Naive B cell (primary cell): ENCODE data around the gene DPM1. TPM values are rescaled to one million over a fixed set of nuclear protein-coding genes. Genes with fewer than 3 reads are reported as not detected.

ENCODE experiments used
- ATAC-seq, 2 donors: fragments of 150-1000 bp; cut with Tn5 transposase; 2 replicates each; pipeline ENCODE4 v1.10.0; 2021; ENCODE audit warnings: low read depth in 2 of 2, mild to moderate bottlenecking in 2 of 2, moderate library complexity in 2 of 2
- DNase-seq: peaks from one replicate; pipeline ENCODE4 v3.0.0; 2022
- H3K27ac Mint-ChIP-seq, 6 donors: one replicate each; pipeline ENCODE4 v1.8.0; 2020 to 2022; ENCODE audit warnings: mild to moderate bottlenecking in 6 of 6, mixed read lengths in 6 of 6, moderate library complexity in 5 of 6, inconsistent platforms in 2 of 6
- H3K27me3 Mint-ChIP-seq, 3 donors: one replicate each; pipeline ENCODE4 v1.8.0; 2021 to 2022; ENCODE audit warnings: mixed read lengths in 3 of 3, mild to moderate bottlenecking in 1 of 3
- H3K36me3 Mint-ChIP-seq, 2 donors: one replicate each; pipeline ENCODE4 v1.8.0; 2020 to 2022; ENCODE audit warnings: mixed read lengths in 2 of 2, inconsistent platforms in 1 of 2, mild to moderate bottlenecking in 1 of 2
- H3K4me1 Mint-ChIP-seq, 3 donors: one replicate each; pipeline ENCODE4 v1.8.0; 2020 to 2022; ENCODE audit warnings: mixed read lengths in 3 of 3, inconsistent platforms in 1 of 3, mild to moderate bottlenecking in 1 of 3, moderate library complexity in 1 of 3
- H3K4me3 Mint-ChIP-seq, 8 donors: one replicate each; pipeline ENCODE4 v1.8.0; 2020 to 2022; ENCODE audit warnings: mild to moderate bottlenecking in 8 of 8, mixed read lengths in 8 of 8, moderate library complexity in 8 of 8, inconsistent platforms in 2 of 8
- H3K9me3 Mint-ChIP-seq, 7 donors: one replicate each; pipeline ENCODE4 v1.8.0; 2020 to 2022; ENCODE audit warnings: mixed read lengths in 7 of 7, mild to moderate bottlenecking in 5 of 7, inconsistent platforms in 2 of 7, moderate library complexity in 1 of 7
- polyA plus RNA-seq, 6 donors: library from polyadenylated mRNA; unstranded; fragments of 300-500 nt; fragmentation: Illumina TruSeq; gene quantifications; one replicate each; pipeline ENCODE4 v1.2.3, GENCODE V29; 2021; ENCODE audit warnings: low read depth in 6 of 6

The DPM1 gene
- 10 to 100 TPM; 57.0 to 86.2 (median 71.5) TPM for polyA plus RNA-seq

- Mint-ChIP-seq H3K4me3 (peak within 1 kb of the TSS; percentile 95 to 99 (median 98)), H3K27me3 (no peaks in the 10 kb centered on the region), H3K27ac (peak within 1 kb of the TSS; percentile 99 to 100 (median 100)), H3K9me3 (no peaks in the 10 kb centered on the region), H3K36me3 (peaks cover 0 to 4% of the 10 kb centered on the region in 2 donors), H3K4me1 (peaks cover 22 to 65% (median 40%) of the 10 kb centered on the region in 3 donors)
- DNase-seq (no peak), ATAC-seq (peak; percentile 80 to 81)
Measured at GRCh38 chr20:50957798-50958614, at the start of gene DPM1. Gene DPM1, minus strand, starts transcription at chr20:50958532. Its CDS starts 9 bp downstream, at chr20:50958523.

GRCh38 chr20:51005214-51005613 is 46.9 kb upstream of the DPM1 start:
- DNase-seq (no peak), ATAC-seq (no peak)
- Mint-ChIP-seq H3K27ac (no peak overlapping the region), H3K9me3 (no peaks in the 10 kb centered on the region), H3K4me3 (no peak overlapping the region), H3K36me3 (peaks cover 9 to 11% of the 10 kb centered on the region in 2 donors), H3K4me1 (peaks cover 0 to 9% (median 0%) of the 10 kb centered on the region in 3 donors), H3K27me3 (peaks cover 5 to 34% (median 29%) of the 10 kb centered on the region in 3 donors)

DNA sequence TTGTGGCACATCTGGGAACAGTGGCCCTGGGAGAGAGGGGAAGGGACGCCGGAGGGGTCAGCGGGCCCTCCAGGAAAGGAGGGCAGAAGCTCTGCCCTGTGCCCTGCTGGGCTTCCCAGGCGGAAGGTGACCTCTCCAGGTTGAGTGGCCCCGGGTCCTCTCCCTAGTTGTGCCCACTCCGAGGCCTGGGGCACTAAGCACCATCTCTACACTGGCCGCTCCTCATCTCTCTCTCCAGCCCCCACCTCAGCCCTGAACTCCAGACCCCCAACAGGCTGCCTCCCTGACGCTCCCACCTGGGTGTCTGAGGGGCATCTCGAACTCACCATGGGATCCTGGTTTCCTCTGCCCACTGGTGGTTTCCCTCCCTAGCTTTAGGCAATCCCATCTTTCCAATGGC is 46.4 kb upstream of the DPM1 start:
- Mint-ChIP-seq H3K36me3 (peaks cover 9 to 14% of the 10 kb centered on the region in 2 donors), H3K27ac (peak overlapping the region in 1 of 6 donors; percentile 30), H3K4me1 (peaks cover 0 to 7% (median 0%) of the 10 kb centered on the region in 3 donors), H3K27me3 (peaks cover 5 to 36% (median 33%) of the 10 kb centered on the region in 3 donors), H3K9me3 (no peaks in the 10 kb centered on the region), H3K4me3 (peak overlapping the region in 1 of 8 donors; percentile 66)
- DNase-seq (no peak), ATAC-seq (no peak)

DNA sequence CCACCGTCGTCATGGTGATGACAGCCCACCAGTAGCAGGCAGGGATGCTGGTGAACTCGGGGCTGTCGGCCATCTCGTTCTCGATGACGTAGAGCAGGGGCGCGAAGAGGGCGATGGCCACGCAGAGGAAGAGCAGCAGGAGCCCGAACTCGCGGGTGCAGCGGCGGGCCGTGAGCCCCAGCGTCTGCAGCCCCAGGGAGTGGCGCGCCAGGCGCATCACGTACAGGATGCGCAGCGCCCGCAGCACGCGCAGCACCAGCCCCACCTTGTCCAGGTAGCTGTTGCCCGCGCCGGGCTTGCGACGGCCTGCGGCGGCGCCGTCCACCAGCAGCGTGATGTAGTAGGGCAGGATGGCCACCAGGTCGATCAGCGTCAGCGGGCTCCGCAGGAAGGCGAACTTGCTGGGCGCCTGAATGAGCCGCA is 46.0 kb upstream of the DPM1 start:
- Mint-ChIP-seq H3K36me3 (peaks cover 9 to 14% of the 10 kb centered on the region in 2 donors), H3K9me3 (no peaks in the 10 kb centered on the region), H3K27me3 (peaks cover 5 to 40% (median 38%) of the 10 kb centered on the region in 3 donors), H3K4me1 (peaks cover 0 to 9% (median 0%) of the 10 kb centered on the region in 3 donors), H3K4me3 (no peak overlapping the region), H3K27ac (peak overlapping the region in 1 of 6 donors; percentile 72)
- ATAC-seq (no peak), DNase-seq (no peak)

GRCh38 chr20:51003753-51004152 is 45.4 kb upstream of the DPM1 start:
- Mint-ChIP-seq H3K4me1 (peaks cover 0 to 10% (median 0%) of the 10 kb centered on the region in 3 donors), H3K4me3 (no peak overlapping the region), H3K27me3 (peaks cover 5 to 46% (median 44%) of the 10 kb centered on the region in 3 donors), H3K36me3 (peaks cover 3 to 14% of the 10 kb centered on the region in 2 donors), H3K9me3 (no peaks in the 10 kb centered on the region), H3K27ac (no peak overlapping the region)
- DNase-seq, result no peak
- no peak for ATAC-seq

DNA sequence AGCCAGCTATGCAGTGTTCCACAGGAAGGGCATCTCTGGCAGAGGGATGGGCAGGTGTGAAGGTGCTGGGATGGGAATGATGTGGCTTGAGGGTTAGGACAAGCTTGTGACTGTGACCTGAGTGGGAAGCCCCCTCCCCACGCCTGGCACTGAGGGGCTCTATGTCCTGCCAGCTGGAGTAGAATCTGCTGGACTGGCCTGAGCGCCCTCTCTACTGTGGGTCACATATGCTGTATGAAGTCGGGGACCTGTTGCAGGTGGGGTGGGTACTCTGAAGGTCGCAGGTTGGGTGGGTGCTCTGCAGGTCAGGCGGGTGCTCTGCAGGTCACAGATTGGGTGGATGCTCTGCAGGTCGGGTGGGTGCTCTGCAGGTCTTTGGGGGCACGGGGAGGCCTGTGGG is 44.3 kb upstream of the DPM1 start:
- H3K9me3 Mint-ChIP-seq, result no peaks in the 10 kb centered on the region
- H3K4me3 Mint-ChIP-seq, result no peak overlapping the region
- H3K27ac Mint-ChIP-seq, result peak overlapping the region in 1 of 6 donors; percentile 89
- H3K4me1 Mint-ChIP-seq, result peaks cover 0 to 10% (median 0%) of the 10 kb centered on the region in 3 donors
- DNase-seq (no peak), ATAC-seq (no peak)
- peaks cover 5 to 49% (median 48%) of the 10 kb centered on the region in 3 donors for H3K27me3 Mint-ChIP-seq
- peaks cover 0 to 14% of the 10 kb centered on the region in 2 donors for H3K36me3 Mint-ChIP-seq

GRCh38 chr20:51001430-51002265 is 43.3 kb upstream of the DPM1 start:
- Mint-ChIP-seq H3K27me3 (peaks cover 5 to 49% (median 48%) of the 10 kb centered on the region in 3 donors), H3K4me3 (no peak overlapping the region), H3K9me3 (no peaks in the 10 kb centered on the region), H3K27ac (peak overlapping the region in 2 of 6 donors; percentile 60 to 75), H3K4me1 (peaks cover 0 to 10% (median 0%) of the 10 kb centered on the region in 3 donors), H3K36me3 (peaks cover 0 to 14% of the 10 kb centered on the region in 2 donors)
- ATAC-seq (no peak), DNase-seq (no peak)

DNA sequence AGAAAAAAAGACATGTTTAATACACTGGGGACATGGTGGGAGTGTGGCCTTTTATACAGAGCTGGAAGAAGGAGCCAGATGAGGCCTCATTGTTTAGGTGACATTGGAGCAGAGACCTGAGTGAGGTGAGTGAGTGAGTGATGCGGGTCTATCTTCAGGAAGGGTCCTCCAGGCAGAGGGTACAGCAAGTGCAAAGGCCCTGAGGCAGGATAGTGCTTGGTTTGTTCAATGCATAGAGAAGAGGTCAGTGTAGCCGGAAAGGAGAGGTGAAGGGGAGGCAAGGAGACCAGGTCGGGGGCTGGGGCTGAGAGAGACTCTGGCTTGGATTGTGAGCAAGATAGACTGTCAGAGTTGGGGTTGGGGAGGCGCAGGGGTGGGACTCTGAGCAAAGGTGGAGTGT is 41.0 kb upstream of the DPM1 start:
- peaks cover 5 to 39% (median 29%) of the 10 kb centered on the region in 3 donors for H3K27me3 Mint-ChIP-seq
- H3K36me3 Mint-ChIP-seq, result peaks cover 0 to 7% of the 10 kb centered on the region in 2 donors
- H3K27ac Mint-ChIP-seq, result peak overlapping the region in 2 of 6 donors; percentile 55 to 91
- DNase-seq (no peak), ATAC-seq (no peak)
- H3K4me3 Mint-ChIP-seq, result no peak overlapping the region
- peaks cover 0 to 17% (median 0%) of the 10 kb centered on the region in 3 donors for H3K4me1 Mint-ChIP-seq
- no peaks in the 10 kb centered on the region for H3K9me3 Mint-ChIP-seq

GRCh38 chr20:50996901-50997865 is 38.9 kb upstream of the DPM1 start:
- Mint-ChIP-seq H3K36me3 (peaks cover 0 to 7% of the 10 kb centered on the region in 2 donors), H3K27me3 (peaks cover under 1 to 33% (median 24%) of the 10 kb centered on the region in 3 donors), H3K9me3 (peaks cover 0 to 2% (median 0%) of the 10 kb centered on the region in 7 donors), H3K4me1 (peaks cover 4 to 31% (median 6%) of the 10 kb centered on the region in 3 donors), H3K4me3 (no peak overlapping the region), H3K27ac (no peak overlapping the region)
- DNase-seq (no peak), ATAC-seq (no peak)

GRCh38 chr20:50995506-50995905 is 37.2 kb upstream of the DPM1 start:
- ATAC-seq (no peak), DNase-seq (no peak)
- H3K9me3 Mint-ChIP-seq, result peaks cover 0 to 2% (median 0%) of the 10 kb centered on the region in 7 donors
- no peak overlapping the region for H3K4me3 Mint-ChIP-seq
- H3K36me3 Mint-ChIP-seq, result peaks cover 0 to 6% of the 10 kb centered on the region in 2 donors
- H3K27me3 Mint-ChIP-seq, result peaks cover 0 to 22% (median 18%) of the 10 kb centered on the region in 3 donors
- H3K27ac Mint-ChIP-seq, result peak overlapping the region in 1 of 6 donors; percentile 33
- peaks cover 4 to 34% (median 6%) of the 10 kb centered on the region in 3 donors for H3K4me1 Mint-ChIP-seq

DNA sequence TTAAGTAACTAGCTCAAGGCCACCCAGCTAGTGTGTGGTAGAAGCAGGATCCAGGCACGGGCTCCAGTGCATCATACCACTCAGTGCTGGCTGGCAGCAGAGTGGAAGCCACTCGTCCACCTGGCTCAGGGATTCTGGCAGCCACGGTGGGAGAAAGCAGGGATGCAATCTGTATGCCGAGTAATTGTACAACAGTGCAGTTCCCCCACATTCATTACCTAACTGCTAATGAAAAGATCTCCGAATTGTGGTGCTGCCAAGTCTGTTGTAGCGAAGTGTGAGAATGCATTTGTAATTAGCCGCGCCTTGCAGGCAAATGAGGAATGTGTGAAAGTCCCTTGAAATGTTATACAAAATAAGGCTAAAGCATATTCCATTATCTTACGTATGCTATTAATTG is 35.5 kb upstream of the DPM1 start:
- H3K4me1 Mint-ChIP-seq, result peaks cover 4 to 29% (median 6%) of the 10 kb centered on the region in 3 donors
- peak overlapping the region in 1 of 6 donors; percentile 34 for H3K27ac Mint-ChIP-seq
- H3K36me3 Mint-ChIP-seq, result no peaks in the 10 kb centered on the region
- H3K27me3 Mint-ChIP-seq, result peaks cover 0 to 17% (median 5%) of the 10 kb centered on the region in 3 donors
- ATAC-seq (no peak), DNase-seq (no peak)
- H3K4me3 Mint-ChIP-seq, result peak overlapping the region in 1 of 8 donors; percentile 2
- peaks cover 0 to 2% (median 0%) of the 10 kb centered on the region in 7 donors for H3K9me3 Mint-ChIP-seq
